PC-9 (cell line): ENCODE measurements around the gene SLC35A2.

Experiments used
- CTCF ChIP-seq: fragments of 200-600 bp; sonication (generic); conservative IDR thresholded peaks from 2 replicates; pipeline ENCODE4 v1.6.1; 2017; ENCODE audit warnings: mixed run types, antibody characterized with exemption, mild to moderate bottlenecking, moderate library complexity
- EZH2 ChIP-seq: fragments of 200-600 bp; sonication (generic); IDR thresholded peaks from 2 replicates; pipeline ENCODE4 v1.8.0; 2017; ENCODE audit warnings: antibody characterized with exemption, low read depth

- no peak for TF ChIP-seq CTCF
- no peak for TF ChIP-seq EZH2
These were observed 21.0 kb downstream of the SLC35A2 start for GRCh38 chrX:48890296-48890925.
